Loucy (cell line): Measurements from ENCODE around the gene TBCD.

Source experiments
- H2AFZ ChIP-seq: fragments of 200-600 bp; sonication (generic); 2 replicates; pipeline ENCODE4 v1.6.0; 2016; ENCODE audit warnings: antibody characterized with exemption, mild to moderate bottlenecking, low read length, moderate library complexity
- H3F3A ChIP-seq: fragments of 200-600 bp; 2 replicates; pipeline ENCODE4 v1.6.0; 2016; ENCODE audit warnings: antibody characterized with exemption, low read depth, mild to moderate bottlenecking
- H3K27me3 ChIP-seq: fragments of 200-600 bp; sonication (generic); 2 replicates; pipeline ENCODE4 v1.6.1; 2014; ENCODE audit warnings: low read length, mild to moderate bottlenecking; ENCODE audit not compliant: insufficient read depth, poor library complexity, severe bottlenecking
- H3K36me3 ChIP-seq: fragments of 200-600 bp; sonication (generic); 2 replicates; pipeline ENCODE4 v1.6.1; 2016; ENCODE audit warnings: low read length; ENCODE audit not compliant: insufficient read depth
- H3K4me1 ChIP-seq: fragments of 200-600 bp; sonication (generic); 2 replicates; pipeline ENCODE4 v1.5.1; 2014; ENCODE audit warnings: low read length, mild to moderate bottlenecking; ENCODE audit not compliant: insufficient read depth, poor library complexity, severe bottlenecking
- H3K4me2 ChIP-seq: fragments of 200-600 bp; sonication (generic); 2 replicates; pipeline ENCODE4 v1.6.0; 2014; ENCODE audit warnings: antibody characterized with exemption, low read length, low read depth, mild to moderate bottlenecking; ENCODE audit not compliant: poor library complexity, severe bottlenecking
- H3K4me3 ChIP-seq: fragments of 200-600 bp; sonication (generic); 2 replicates; pipeline ENCODE4 v1.5.1; 2014; ENCODE audit warnings: low read length, mild to moderate bottlenecking, mixed read lengths; ENCODE audit not compliant: poor library complexity, severe bottlenecking
- H3K79me2 ChIP-seq: fragments of 200-600 bp; sonication (generic); 2 replicates; pipeline ENCODE4 v1.6.1; 2014; ENCODE audit warnings: low read length; ENCODE audit not compliant: insufficient read depth
- H3K9ac ChIP-seq: fragments of 200-600 bp; sonication (generic); 2 replicates; pipeline ENCODE4 v1.6.0; 2014; ENCODE audit warnings: mild to moderate bottlenecking, low read depth, low read length, moderate library complexity; ENCODE audit not compliant: poor library complexity, severe bottlenecking
- H3K9me2 ChIP-seq: fragments of 200-600 bp; sonication (generic); replicated peaks from 2 replicates; pipeline ENCODE4 v1.6.1; 2016; ENCODE audit warnings: low read depth, low read length, mixed read lengths
- H3K9me3 ChIP-seq: fragments of 200-600 bp; sonication (generic); 2 replicates; pipeline ENCODE4 v1.6.1; 2014; ENCODE audit warnings: mild to moderate bottlenecking, antibody characterized with exemption, low read length, low read depth; ENCODE audit not compliant: insufficient read depth
- H4K20me1 ChIP-seq: fragments of 200-600 bp; sonication (generic); 2 replicates; pipeline ENCODE4 v1.6.0; 2014; ENCODE audit warnings: antibody characterized with exemption, low read length, mild to moderate bottlenecking; ENCODE audit not compliant: insufficient read depth, poor library complexity, severe bottlenecking
- EZH2phosphoT487 ChIP-seq: fragments of 200-600 bp; IDR thresholded peaks from 2 replicates; pipeline ENCODE4 v1.6.1; 2018; ENCODE audit warnings: antibody characterized with exemption, mild to moderate bottlenecking, moderate library complexity, borderline replicate concordance
- TF ChIP-seq, protein P1 (sequence below): fragments of 200-600 bp; sonication (generic); conservative IDR thresholded peaks from 2 replicates; pipeline ENCODE4 v1.5.1; 2014; ENCODE audit warnings: mild to moderate bottlenecking, antibody characterized with exemption, low read length

Gene TBCD

GRCh38 chr17:82956146-82956725 is 204.4 kb downstream of the TBCD start:
- TF ChIP-seq, protein P1, sequence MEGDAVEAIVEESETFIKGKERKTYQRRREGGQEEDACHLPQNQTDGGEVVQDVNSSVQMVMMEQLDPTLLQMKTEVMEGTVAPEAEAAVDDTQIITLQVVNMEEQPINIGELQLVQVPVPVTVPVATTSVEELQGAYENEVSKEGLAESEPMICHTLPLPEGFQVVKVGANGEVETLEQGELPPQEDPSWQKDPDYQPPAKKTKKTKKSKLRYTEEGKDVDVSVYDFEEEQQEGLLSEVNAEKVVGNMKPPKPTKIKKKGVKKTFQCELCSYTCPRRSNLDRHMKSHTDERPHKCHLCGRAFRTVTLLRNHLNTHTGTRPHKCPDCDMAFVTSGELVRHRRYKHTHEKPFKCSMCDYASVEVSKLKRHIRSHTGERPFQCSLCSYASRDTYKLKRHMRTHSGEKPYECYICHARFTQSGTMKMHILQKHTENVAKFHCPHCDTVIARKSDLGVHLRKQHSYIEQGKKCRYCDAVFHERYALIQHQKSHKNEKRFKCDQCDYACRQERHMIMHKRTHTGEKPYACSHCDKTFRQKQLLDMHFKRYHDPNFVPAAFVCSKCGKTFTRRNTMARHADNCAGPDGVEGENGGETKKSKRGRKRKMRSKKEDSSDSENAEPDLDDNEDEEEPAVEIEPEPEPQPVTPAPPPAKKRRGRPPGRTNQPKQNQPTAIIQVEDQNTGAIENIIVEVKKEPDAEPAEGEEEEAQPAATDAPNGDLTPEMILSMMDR, result no peak
- TF ChIP-seq EZH2phosphoT487, result no peak
- no peaks in the 10 kb centered on the region for H3K4me1 ChIP-seq

GRCh38 chr17:82956726-82957468 is 205.0 kb downstream of the TBCD start:
- Histone ChIP-seq H4K20me1 (no peaks in the 10 kb centered on the region), H3K4me3 (no peak overlapping the region), H3K9me2 (no peaks in the 10 kb centered on the region), H2AFZ (no peak overlapping the region), H3F3A (no peaks in the 10 kb centered on the region), H3K9ac (no peak overlapping the region), H3K36me3 (peaks cover 32% of the 10 kb centered on the region; the same call in 1 of the 2 replicates), H3K4me1 (no peaks in the 10 kb centered on the region), H3K27me3 (no peaks in the 10 kb centered on the region), H3K79me2 (no peaks in the 10 kb centered on the region), H3K9me3 (no peaks in the 10 kb centered on the region), H3K4me2 (no peak overlapping the region)
- TF ChIP-seq, protein P1, result no peak
- no peak for TF ChIP-seq EZH2phosphoT487

More at GRCh38 chr17:82956146-82956725, 204.4 kb downstream of the TBCD start:
- no peak overlapping the region for H3K4me3 ChIP-seq
- no peaks in the 10 kb centered on the region for H3K27me3 ChIP-seq
- H4K20me1 ChIP-seq, result no peaks in the 10 kb centered on the region
- H3K9me2 ChIP-seq, result no peaks in the 10 kb centered on the region
- no peak overlapping the region for H3K4me2 ChIP-seq
- no peaks in the 10 kb centered on the region for H3K79me2 ChIP-seq
- no peaks in the 10 kb centered on the region for H3F3A ChIP-seq
- no peak overlapping the region for H3K9ac ChIP-seq
- no peaks in the 10 kb centered on the region for H3K9me3 ChIP-seq
- H3K36me3 ChIP-seq, result peaks cover 36% of the 10 kb centered on the region; the same call in 1 of the 2 replicates
- no peak overlapping the region for H2AFZ ChIP-seq

DNA sequence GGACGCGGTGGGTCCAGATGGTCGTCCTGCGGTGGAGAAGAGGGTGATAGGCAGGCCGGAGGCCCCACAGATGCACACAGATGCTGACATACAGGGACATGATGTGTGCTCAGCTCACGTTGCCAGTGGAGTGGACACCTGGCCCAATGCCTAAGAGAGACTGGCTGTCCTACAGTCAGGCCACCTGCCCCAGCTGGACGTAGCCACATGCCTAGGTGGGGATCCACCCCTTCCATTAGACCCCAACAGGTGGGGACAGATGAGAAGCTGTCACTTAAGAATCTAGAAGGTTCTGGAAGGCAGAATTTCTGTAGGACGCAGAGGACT is 205.6 kb downstream of the TBCD start:
- H3K36me3 ChIP-seq, result peaks cover 30% of the 10 kb centered on the region; the same call in 1 of the 2 replicates

More for the DNA sequence above, 205.6 kb downstream of the TBCD start:
- Histone ChIP-seq H3K9me3 (no peaks in the 10 kb centered on the region), H3K9ac (no peak overlapping the region), H3K79me2 (no peaks in the 10 kb centered on the region), H3F3A (no peaks in the 10 kb centered on the region), H2AFZ (no peak overlapping the region), H3K4me3 (no peak overlapping the region), H3K4me2 (no peak overlapping the region), H3K27me3 (no peaks in the 10 kb centered on the region), H3K9me2 (no peaks in the 10 kb centered on the region), H3K4me1 (no peaks in the 10 kb centered on the region), H4K20me1 (no peaks in the 10 kb centered on the region)
- TF ChIP-seq, protein P1, result no peak
- no peak for TF ChIP-seq EZH2phosphoT487
